HepG2 (cell line): Measurements from ENCODE around the gene SSU72. TPM values are rescaled to one million over a fixed set of nuclear protein-coding genes. Genes with fewer than 3 reads are reported as not detected.

Source experiments
- ATAC-seq: fragments of 200-7000 bp; cut with Tn5 transposase; 3 replicates; pipeline ENCODE4 v1.9.1; 2020; ENCODE audit warnings: mild to moderate bottlenecking, moderate library complexity
- BruUV-seq: library from RNA; stranded (reverse); fragments of 400-500 nt; replicated peaks from 2 replicates; lab custom pipeline; 2021; lab: Mats Ljungman, UMichigan
- CTCF ChIA-PET: fragments of 300-600 bp; formaldehyde crosslinking; extraction: SDS; loops from one replicate; lab custom pipeline; 2021; ENCODE audit warnings: low total read pairs, inconsistent platforms, low intra/inter-chr PET ratio; lab: Yijun Ruan, JAX
- POLR2A ChIA-PET: fragments of 350-600 bp; sonication (Branson Sonifier 250); formaldehyde crosslinking; loops from one replicate; lab custom pipeline; 2020; ENCODE audit warnings: antibody characterized with exemption, inconsistent platforms; lab: Yijun Ruan, JAX
- DNase-seq: peaks from one replicate; pipeline ENCODE4 v3.0.0-alpha.2; 2015; ENCODE audit warnings: low spot score
- FAIRE-seq: peaks from 3 replicates; lab custom pipeline; 2011; peaks lifted over from hg19 to GRCh38; lab: Jason Lieb, UNC
- H2AFZ ChIP-seq: one replicate; pipeline ENCODE4 v1.6.1; 2011; ENCODE audit warnings: low read length, inconsistent platforms
- H3K27ac ChIP-seq: fragments of 300-600 bp; 3 replicates; pipeline ENCODE4 v1.8.0; 2011; ENCODE audit warnings: mixed run types, mild to moderate bottlenecking, mixed read lengths, low read length, inconsistent platforms; ENCODE audit not compliant: insufficient read depth; ENCODE audit errors: extremely low read length
- H3K27me3 ChIP-seq, 2 experiments: fragments of 200-600 bp in 1 of 2; 2 replicates in 1 of 2; 3 replicates in 1 of 2; pipeline versions ENCODE4 v1.6.0 to v1.8.0; 2011; ENCODE audit warnings: low read length in 2 of 2, mild to moderate bottlenecking in 2 of 2, moderate library complexity in 2 of 2, inconsistent platforms in 1 of 2; ENCODE audit not compliant: insufficient read depth in 2 of 2, control insufficient read depth in 1 of 2
- H3K36me3 ChIP-seq, 2 experiments: fragments of 200-600 bp in 1 of 2; replicated peaks in 1 of 2; 2 replicates in 1 of 2; 3 replicates in 1 of 2; pipeline versions ENCODE4 v1.5.1 to v1.8.0; 2011; ENCODE audit warnings: low read length in 2 of 2, inconsistent platforms in 1 of 2; ENCODE audit not compliant: insufficient read depth in 2 of 2, control insufficient read depth in 1 of 2
- H3K4me1 ChIP-seq: 2 replicates; pipeline ENCODE4 v1.5.1; 2012; ENCODE audit warnings: low read length, inconsistent platforms; ENCODE audit not compliant: insufficient read depth
- H3K4me2 ChIP-seq: 2 replicates; pipeline ENCODE4 v1.6.0; 2011; ENCODE audit warnings: low read depth, low read length, inconsistent platforms
- H3K4me3 ChIP-seq, 3 experiments: fragments of 200-600 bp in 1 of 3; sonication (generic), shearing (Covaris generic) in 1 of 3; replicated peaks in 1 of 3; 2 replicates each; pipeline ENCODE4 v1.5.1; 2011 to 2016; ENCODE audit warnings: low read length in 3 of 3, inconsistent platforms in 2 of 3, low read depth in 2 of 3, mild to moderate bottlenecking in 2 of 3, control low read depth in 1 of 3, mixed read lengths in 1 of 3; ENCODE audit not compliant: insufficient read depth in 1 of 3
- H3K79me2 ChIP-seq: one replicate; pipeline ENCODE4 v1.6.1; 2011; ENCODE audit warnings: low read length, inconsistent platforms; ENCODE audit not compliant: insufficient read depth
- H3K9ac ChIP-seq: 2 replicates; pipeline ENCODE4 v1.6.0; 2011; ENCODE audit warnings: mild to moderate bottlenecking, low read depth, low read length, inconsistent platforms; ENCODE audit not compliant: insufficient read depth
- H3K9me3 ChIP-seq: 2 replicates; pipeline ENCODE4 v1.5.1; 2012; ENCODE audit warnings: mild to moderate bottlenecking, low read length
- H4K20me1 ChIP-seq: 2 replicates; pipeline ENCODE4 v1.6.0; 2011; ENCODE audit warnings: inconsistent platforms, mild to moderate bottlenecking, low read length, moderate library complexity; ENCODE audit not compliant: insufficient read depth
- PAX8 ChIP-seq: sonication (generic); formaldehyde crosslinking; IDR thresholded peaks from 2 replicates; pipeline ENCODE4 v1.8.0; 2022; ENCODE audit warnings: mild to moderate bottlenecking, missing genetic modification reagents, borderline replicate concordance
- PCBP2 ChIP-seq: fragments of 200-400 bp; formaldehyde crosslinking; optimal IDR thresholded peaks from 2 replicates; pipeline ENCODE3; 2018; ENCODE audit warnings: low read length, low read depth; ENCODE audit not compliant: poor library complexity, severe bottlenecking
- RARG ChIP-seq: sonication (generic); formaldehyde crosslinking; IDR thresholded peaks from 2 replicates; pipeline ENCODE4 v1.4.0; 2020; ENCODE audit warnings: low read depth, mild to moderate bottlenecking, missing genetic modification reagents
- RFX5 ChIP-seq: IDR thresholded peaks from 2 replicates; pipeline ENCODE4 v1.6.1; 2011; ENCODE audit warnings: low read depth, low read length, improper control_type of control experiment
- U2AF1 ChIP-seq: fragments of 200-400 bp; formaldehyde crosslinking; optimal IDR thresholded peaks from 2 replicates; pipeline ENCODE3; 2017; ENCODE audit warnings: mild to moderate bottlenecking, low read depth, low read length
- WGBS: methylation state at CpG from one replicate; pipeline ENCODE4 v1.1.6; 2017; ENCODE audit warnings: low lambda C conversion rate; 5-methylcytosine and 5-hydroxymethylcytosine counted together
- in situ Hi-C: cut with HindIII; loops from 2 replicates; pipeline ENCODE4 v1.10.0; 2017; ENCODE audit warnings: low pct_unique_long_range_greater_than_20kb; ENCODE audit not compliant: extremely low pct_ligation_motif_present
- intact Hi-C: fragments of 100-400 bp; cut with micrococcal nuclease; formaldehyde crosslinking; loops from one replicate; pipeline ENCODE4 v1.10.0; 2022; ENCODE audit not compliant: unreplicated experiment
- polyA plus RNA-seq, 8 experiments: library from polyadenylated mRNA; depleted of rRNA in 3 of 8; stranded (reverse) in 7 of 8; unstranded in 1 of 8; fragments of >200 nt; fragmentation: Illumina TruSeq in 4 of 8; extraction: Trizol in 4 of 8; gene quantifications; 2 replicates each; pipeline versions ENCODE4 v1.2.1 to v1.2.3, GENCODE V29; 2011 to 2016; ENCODE audit warnings: low read depth in 4 of 8, missing spikeins in 1 of 8, mixed read lengths in 1 of 8; ENCODE audit not compliant: insufficient read depth in 1 of 8
- total RNA-seq, 5 experiments: library from RNA; depleted of rRNA; stranded (reverse); fragments of >200 nt; fragmentation: Illumina TruSeq; extraction: Trizol; gene quantifications; 2 replicates each; pipeline ENCODE4 v1.2.3, GENCODE V29; 2016; ENCODE audit warnings: low read depth in 1 of 5
- TF ChIP-seq, protein P1 (sequence below): sonication (generic); formaldehyde crosslinking; IDR thresholded peaks from 2 replicates; pipeline ENCODE4 v1.5.1; 2020; ENCODE audit warnings: mild to moderate bottlenecking, missing genetic modification reagents, borderline replicate concordance

SSU72 gene
- total and polyA plus RNA-seq, 2 of the 13 experiments (the other 11 are each of a cell fraction or from before 2014, with no cell fraction given): 42.8 to 67.1 TPM

DNA sequence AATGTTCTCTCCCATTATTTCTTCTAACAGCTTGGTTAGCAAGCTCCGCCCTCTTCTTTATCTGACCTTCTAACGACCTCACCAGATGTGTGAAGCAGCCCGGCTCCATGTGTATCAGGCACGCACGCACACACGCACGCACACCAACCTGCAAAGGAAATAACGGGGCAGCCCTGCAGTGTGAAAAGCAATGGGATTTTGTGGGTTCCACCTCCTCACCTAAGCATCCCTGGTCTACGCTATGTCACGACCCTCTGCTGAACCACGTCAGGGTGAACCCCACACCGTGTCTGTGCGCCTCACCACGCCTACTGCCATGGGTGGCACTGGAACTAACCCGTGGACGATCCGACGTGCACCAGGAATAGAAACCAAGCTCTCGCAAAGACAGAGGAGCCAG lies 10.4 kb downstream of the SSU72 start (continued):
- TF ChIP-seq, protein P1, sequence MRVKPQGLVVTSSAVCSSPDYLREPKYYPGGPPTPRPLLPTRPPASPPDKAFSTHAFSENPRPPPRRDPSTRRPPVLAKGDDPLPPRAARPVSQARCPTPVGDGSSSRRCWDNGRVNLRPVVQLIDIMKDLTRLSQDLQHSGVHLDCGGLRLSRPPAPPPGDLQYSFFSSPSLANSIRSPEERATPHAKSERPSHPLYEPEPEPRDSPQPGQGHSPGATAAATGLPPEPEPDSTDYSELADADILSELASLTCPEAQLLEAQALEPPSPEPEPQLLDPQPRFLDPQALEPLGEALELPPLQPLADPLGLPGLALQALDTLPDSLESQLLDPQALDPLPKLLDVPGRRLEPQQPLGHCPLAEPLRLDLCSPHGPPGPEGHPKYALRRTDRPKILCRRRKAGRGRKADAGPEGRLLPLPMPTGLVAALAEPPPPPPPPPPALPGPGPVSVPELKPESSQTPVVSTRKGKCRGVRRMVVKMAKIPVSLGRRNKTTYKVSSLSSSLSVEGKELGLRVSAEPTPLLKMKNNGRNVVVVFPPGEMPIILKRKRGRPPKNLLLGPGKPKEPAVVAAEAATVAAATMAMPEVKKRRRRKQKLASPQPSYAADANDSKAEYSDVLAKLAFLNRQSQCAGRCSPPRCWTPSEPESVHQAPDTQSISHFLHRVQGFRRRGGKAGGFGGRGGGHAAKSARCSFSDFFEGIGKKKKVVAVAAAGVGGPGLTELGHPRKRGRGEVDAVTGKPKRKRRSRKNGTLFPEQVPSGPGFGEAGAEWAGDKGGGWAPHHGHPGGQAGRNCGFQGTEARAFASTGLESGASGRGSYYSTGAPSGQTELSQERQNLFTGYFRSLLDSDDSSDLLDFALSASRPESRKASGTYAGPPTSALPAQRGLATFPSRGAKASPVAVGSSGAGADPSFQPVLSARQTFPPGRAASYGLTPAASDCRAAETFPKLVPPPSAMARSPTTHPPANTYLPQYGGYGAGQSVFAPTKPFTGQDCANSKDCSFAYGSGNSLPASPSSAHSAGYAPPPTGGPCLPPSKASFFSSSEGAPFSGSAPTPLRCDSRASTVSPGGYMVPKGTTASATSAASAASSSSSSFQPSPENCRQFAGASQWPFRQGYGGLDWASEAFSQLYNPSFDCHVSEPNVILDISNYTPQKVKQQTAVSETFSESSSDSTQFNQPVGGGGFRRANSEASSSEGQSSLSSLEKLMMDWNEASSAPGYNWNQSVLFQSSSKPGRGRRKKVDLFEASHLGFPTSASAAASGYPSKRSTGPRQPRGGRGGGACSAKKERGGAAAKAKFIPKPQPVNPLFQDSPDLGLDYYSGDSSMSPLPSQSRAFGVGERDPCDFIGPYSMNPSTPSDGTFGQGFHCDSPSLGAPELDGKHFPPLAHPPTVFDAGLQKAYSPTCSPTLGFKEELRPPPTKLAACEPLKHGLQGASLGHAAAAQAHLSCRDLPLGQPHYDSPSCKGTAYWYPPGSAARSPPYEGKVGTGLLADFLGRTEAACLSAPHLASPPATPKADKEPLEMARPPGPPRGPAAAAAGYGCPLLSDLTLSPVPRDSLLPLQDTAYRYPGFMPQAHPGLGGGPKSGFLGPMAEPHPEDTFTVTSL: no peak
- TF ChIP-seq RFX5 (no peak), PAX8 (CRISPR knock-in tag) (no peak), PCBP2 (no peak)
- TF ChIP-seq, all 625 proteins: peak for 0

DNA sequence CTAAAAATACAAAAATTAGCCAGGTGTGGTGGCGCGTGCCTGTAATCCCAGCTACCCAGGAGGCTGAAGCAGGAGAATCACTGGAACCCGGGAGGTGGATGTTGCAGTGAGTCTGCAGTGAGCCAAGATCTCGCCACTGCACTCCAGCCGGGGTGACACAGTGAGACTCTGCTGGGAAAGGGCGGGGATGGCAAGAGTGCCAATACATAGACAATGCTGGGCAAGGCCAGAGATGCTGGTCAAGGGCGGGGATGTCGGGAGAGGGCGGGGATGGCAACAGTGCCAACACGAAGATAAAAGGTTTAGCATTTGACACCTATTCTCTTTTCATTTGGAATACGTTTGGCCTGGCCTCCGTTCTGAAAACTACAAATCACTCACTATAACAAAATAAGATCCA lies 11.0 kb downstream of the SSU72 start:
- in situ Hi-C loops: no loop called here

More for the DNA sequence above, 11.0 kb downstream of the SSU72 start:
- TF ChIP-seq RARG (no peak), U2AF1 (no peak)
- H3K36me3 ChIP-seq: peaks cover 26 to 54% of the 10 kb centered on the region in 2 experiments
- H3K79me2 ChIP-seq: peaks cover 41% of the 10 kb centered on the region
- intact Hi-C loops: no loop called here
- H3K4me2 ChIP-seq: no peak overlapping the region
- H2AFZ ChIP-seq: no peak overlapping the region
- no peaks in the 10 kb centered on the region for H3K9me3 ChIP-seq
- no peak for ATAC-seq
- no TSS peak for BruUV-seq
- no peak overlapping the region for H3K4me3 ChIP-seq
- no peak overlapping the region for H3K27ac ChIP-seq
- H3K9ac ChIP-seq: no peak overlapping the region
- ChIA-PET CTCF (no interaction called here), POLR2A (no interaction called here)
- no peaks in the 10 kb centered on the region for H3K27me3 ChIP-seq
- no peak for FAIRE-seq
- H4K20me1 ChIP-seq: peaks cover 21% of the 10 kb centered on the region
- 96% methylated on average over 12 of the region's 12 CpGs for WGBS
- no peak for DNase-seq
- H3K4me1 ChIP-seq: no peaks in the 10 kb centered on the region
